Thoracic aorta (tissue), 2 donors: ENCODE results near the gene TAAR5. TPM values are rescaled to one million over a fixed set of nuclear protein-coding genes. Genes with fewer than 3 reads are reported as not detected.

Experiments
- ATAC-seq: fragments of 150-250 bp; one replicate; pipeline ENCODE4 v1.8.0; 2017; ENCODE audit warnings: low read depth; ENCODE audit not compliant: insufficient number of reproducible peaks, low FRiP score
- DNase-seq: peaks from one replicate; pipeline ENCODE4 v3.0.0-alpha.2; 2020; ENCODE audit warnings: low spot score
- H3K27ac ChIP-seq, 2 donors: fragments of 200-600 bp; sonication (generic); 1 replicate in 1 of 2; 2 replicates in 1 of 2; pipeline ENCODE4 v1.5.1; 2016; ENCODE audit warnings: mild to moderate bottlenecking in 2 of 2, moderate library complexity in 2 of 2
- H3K27me3 ChIP-seq: fragments of 200-600 bp; sonication (generic); replicated peaks from 2 replicates; pipeline ENCODE4 v1.6.0; 2016; ENCODE audit warnings: mild to moderate bottlenecking; ENCODE audit not compliant: insufficient read depth
- H3K36me3 ChIP-seq: fragments of 200-600 bp; sonication (generic); one replicate; pipeline ENCODE4 v1.5.1; 2016
- H3K4me1 ChIP-seq, 2 donors: fragments of 200-600 bp; sonication (generic); 1 replicate in 1 of 2; 2 replicates in 1 of 2; pipeline versions ENCODE4 v1.5.1 to v1.6.0; 2016; ENCODE audit warnings: low read depth in 2 of 2, mild to moderate bottlenecking in 1 of 2; ENCODE audit not compliant: control insufficient read depth in 1 of 2
- H3K4me3 ChIP-seq: fragments of 200-600 bp; sonication (generic); 2 replicates; pipeline ENCODE4 v1.5.1; 2016; ENCODE audit warnings: mild to moderate bottlenecking
- H3K9me3 ChIP-seq: fragments of 200-600 bp; sonication (generic); 2 replicates; pipeline ENCODE4 v1.5.1; 2016
- total RNA-seq, 2 donors: library from RNA; depleted of rRNA; stranded (reverse); fragments of >200 nt; gene quantifications; one replicate each; pipeline versions ENCODE4 v1.1.0 to v1.2.3, GENCODE V29; 2016
- TF ChIP-seq, protein P1 (sequence below): fragments of 200-600 bp; sonication (generic); IDR thresholded peaks from one replicate; pipeline ENCODE4 v1.5.1; 2019; ENCODE audit warnings: antibody characterized with exemption

The TAAR5 gene
- total RNA-seq, 2 donors from 2014 or later: not detected

DNA sequence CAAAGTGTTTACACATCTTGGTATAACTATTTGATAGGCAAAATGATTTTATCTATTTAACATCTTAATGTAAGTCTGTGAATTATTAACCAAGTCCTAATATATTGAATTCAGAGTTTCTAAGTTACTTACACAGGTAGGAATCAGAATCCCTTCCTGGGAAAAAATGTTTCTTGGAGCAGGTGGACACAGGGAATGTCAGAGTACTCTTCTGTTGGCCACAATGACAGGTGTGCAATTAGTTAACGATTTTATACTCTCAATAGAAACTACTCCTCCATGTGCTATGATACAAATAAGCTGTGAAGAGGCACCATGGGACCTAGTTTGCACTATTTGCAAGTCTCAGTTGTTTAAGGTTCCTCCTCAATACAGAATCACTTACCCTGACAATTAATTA is 821 bp upstream of the TAAR5 start:
- H3K27ac ChIP-seq: no peak overlapping the region
- no peak for DNase-seq
- ATAC-seq: no peak
- no peaks in the 10 kb centered on the region for H3K36me3 ChIP-seq
- H3K9me3 ChIP-seq: no peaks in the 10 kb centered on the region
- H3K4me3 ChIP-seq: no peak overlapping the region
- no peaks in the 10 kb centered on the region for H3K27me3 ChIP-seq
- no peaks in the 10 kb centered on the region for H3K4me1 ChIP-seq
- TF ChIP-seq, protein P1, sequence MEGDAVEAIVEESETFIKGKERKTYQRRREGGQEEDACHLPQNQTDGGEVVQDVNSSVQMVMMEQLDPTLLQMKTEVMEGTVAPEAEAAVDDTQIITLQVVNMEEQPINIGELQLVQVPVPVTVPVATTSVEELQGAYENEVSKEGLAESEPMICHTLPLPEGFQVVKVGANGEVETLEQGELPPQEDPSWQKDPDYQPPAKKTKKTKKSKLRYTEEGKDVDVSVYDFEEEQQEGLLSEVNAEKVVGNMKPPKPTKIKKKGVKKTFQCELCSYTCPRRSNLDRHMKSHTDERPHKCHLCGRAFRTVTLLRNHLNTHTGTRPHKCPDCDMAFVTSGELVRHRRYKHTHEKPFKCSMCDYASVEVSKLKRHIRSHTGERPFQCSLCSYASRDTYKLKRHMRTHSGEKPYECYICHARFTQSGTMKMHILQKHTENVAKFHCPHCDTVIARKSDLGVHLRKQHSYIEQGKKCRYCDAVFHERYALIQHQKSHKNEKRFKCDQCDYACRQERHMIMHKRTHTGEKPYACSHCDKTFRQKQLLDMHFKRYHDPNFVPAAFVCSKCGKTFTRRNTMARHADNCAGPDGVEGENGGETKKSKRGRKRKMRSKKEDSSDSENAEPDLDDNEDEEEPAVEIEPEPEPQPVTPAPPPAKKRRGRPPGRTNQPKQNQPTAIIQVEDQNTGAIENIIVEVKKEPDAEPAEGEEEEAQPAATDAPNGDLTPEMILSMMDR: no peak

DNA sequence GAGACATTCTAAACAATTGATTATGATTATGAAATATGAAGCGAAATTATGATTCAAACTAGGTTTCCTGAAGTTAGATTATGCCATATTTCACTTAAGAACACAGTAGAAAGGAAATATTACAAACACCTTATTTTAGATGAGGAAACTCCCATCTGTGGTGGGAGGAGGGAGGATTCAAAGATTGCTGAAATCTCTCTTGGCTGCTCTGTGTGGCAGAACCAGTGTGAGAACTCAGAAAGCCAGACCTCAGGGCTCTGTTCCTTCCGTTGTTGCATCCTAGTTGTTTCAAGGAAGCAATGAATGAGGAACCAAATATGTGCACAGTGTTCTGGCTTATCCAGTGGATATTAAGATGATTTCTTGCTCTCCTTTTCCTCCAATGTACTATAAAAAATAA is 2.1 kb downstream of the TAAR5 start:
- Histone ChIP-seq H3K4me1 (no peaks in the 10 kb centered on the region), H3K36me3 (no peaks in the 10 kb centered on the region), H3K4me3 (no peak overlapping the region), H3K27ac (no peak overlapping the region), H3K9me3 (no peaks in the 10 kb centered on the region), H3K27me3 (no peaks in the 10 kb centered on the region)
- TF ChIP-seq, protein P1: no peak
- DNase-seq (no peak), ATAC-seq (no peak)

DNA sequence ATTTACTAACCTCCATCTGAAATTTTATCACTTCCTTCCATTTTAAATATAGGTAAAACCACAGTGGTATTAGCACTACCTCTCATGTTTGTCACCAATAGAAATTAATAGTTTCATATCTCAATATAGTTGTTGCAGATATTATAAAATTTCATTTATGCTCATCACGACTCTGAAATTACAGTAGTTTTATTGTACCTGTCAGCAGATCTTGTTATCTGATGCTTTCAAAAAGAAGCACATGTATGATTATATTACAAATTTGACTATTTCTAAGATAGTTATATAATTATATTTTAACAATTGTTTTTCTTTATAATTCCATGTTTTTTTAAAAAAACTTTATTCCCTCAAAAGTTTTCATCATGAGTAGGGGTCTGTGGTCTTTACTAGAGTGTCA is 4.8 kb downstream of the TAAR5 start:
- H3K27ac ChIP-seq: no peak overlapping the region
- H3K36me3 ChIP-seq: no peaks in the 10 kb centered on the region
- no peaks in the 10 kb centered on the region for H3K4me1 ChIP-seq
- TF ChIP-seq, protein P1: no peak
- ATAC-seq (no peak), DNase-seq (no peak)
- H3K27me3 ChIP-seq: no peaks in the 10 kb centered on the region
- no peaks in the 10 kb centered on the region for H3K9me3 ChIP-seq
- H3K4me3 ChIP-seq: no peak overlapping the region

DNA sequence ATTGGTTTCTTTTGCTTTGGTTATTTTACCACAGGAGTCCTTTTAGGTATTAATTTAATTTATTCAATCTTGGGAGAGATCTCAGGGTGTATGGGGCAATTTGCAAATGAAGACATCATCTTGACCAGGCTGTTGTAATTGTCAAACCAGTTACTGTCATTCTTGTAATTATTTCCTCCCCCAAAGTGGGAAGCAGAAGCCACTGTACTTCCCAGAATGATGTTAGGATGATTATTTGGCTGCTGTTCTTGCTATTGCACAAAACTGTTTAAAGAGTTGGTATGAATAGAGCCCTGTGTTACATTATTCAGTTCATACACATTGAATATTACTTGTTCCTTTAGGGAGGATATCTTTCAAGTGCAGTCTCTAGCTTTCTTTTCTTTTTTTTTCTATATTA is 17.8 kb downstream of the TAAR5 start:
- TF ChIP-seq, protein P1: no peak
- Histone ChIP-seq H3K4me1 (no peaks in the 10 kb centered on the region), H3K27me3 (no peaks in the 10 kb centered on the region), H3K27ac (no peak overlapping the region), H3K4me3 (no peak overlapping the region), H3K9me3 (no peaks in the 10 kb centered on the region), H3K36me3 (no peaks in the 10 kb centered on the region)
- ATAC-seq (no peak), DNase-seq (no peak)

DNA sequence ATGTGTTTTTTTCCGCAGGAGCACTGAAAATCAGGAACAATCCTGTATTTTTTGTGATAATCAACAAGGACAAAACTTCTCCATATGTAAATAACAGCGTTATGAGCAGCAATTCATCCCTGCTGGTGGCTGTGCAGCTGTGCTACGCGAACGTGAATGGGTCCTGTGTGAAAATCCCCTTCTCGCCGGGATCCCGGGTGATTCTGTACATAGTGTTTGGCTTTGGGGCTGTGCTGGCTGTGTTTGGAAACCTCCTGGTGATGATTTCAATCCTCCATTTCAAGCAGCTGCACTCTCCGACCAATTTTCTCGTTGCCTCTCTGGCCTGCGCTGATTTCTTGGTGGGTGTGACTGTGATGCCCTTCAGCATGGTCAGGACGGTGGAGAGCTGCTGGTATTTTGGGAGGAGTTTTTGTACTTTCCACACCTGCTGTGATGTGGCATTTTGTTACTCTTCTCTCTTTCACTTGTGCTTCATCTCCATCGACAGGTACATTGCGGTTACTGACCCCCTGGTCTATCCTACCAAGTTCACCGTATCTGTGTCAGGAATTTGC is 19.2 kb downstream of the TAAR5 start, which contains the start of gene TAAR6:
Gene TAAR6 (plus strand): TSS at position 102 of the 557 bp plus-strand sequence. CDS start 0 bp downstream, at position 102.
- ATAC-seq (no peak), DNase-seq (no peak)
- Histone ChIP-seq H3K36me3 (no peaks in the 10 kb centered on the region), H3K27me3 (no peaks in the 10 kb centered on the region), H3K27ac (no peak within 1 kb of the TSS), H3K4me1 (no peaks in the 10 kb centered on the region), H3K4me3 (no peak within 1 kb of the TSS), H3K9me3 (no peaks in the 10 kb centered on the region)
- TF ChIP-seq, protein P1: no peak
